Neutrophil (primary cell): ENCODE measurements around the gene GLT6D1.

Experiments
- H3K27ac ChIP-seq: fragments of 200-600 bp; sonication (generic); 2 replicates; pipeline ENCODE4 v1.5.1; 2016; ENCODE audit warnings: mild to moderate bottlenecking, moderate library complexity
- H3K27me3 ChIP-seq: fragments of 200-600 bp; sonication (generic); 2 replicates; pipeline ENCODE4 v1.6.0; 2016; ENCODE audit warnings: mild to moderate bottlenecking
- H3K36me3 ChIP-seq: fragments of 200-600 bp; sonication (generic); 2 replicates; pipeline ENCODE4 v1.5.1; 2017
- H3K4me1 ChIP-seq, 2 experiments: fragments of 200-600 bp in 1 of 2; sonication (generic) in 1 of 2; 1 replicate in 1 of 2; 2 replicates in 1 of 2; pipeline versions ENCODE4 v1.5.1 to v1.6.1; 2013 to 2016; ENCODE audit warnings: low read depth in 1 of 2, low read length in 1 of 2, mild to moderate bottlenecking in 1 of 2, moderate library complexity in 1 of 2; ENCODE audit not compliant: control insufficient read depth in 1 of 2, insufficient read depth in 1 of 2
- H3K4me3 ChIP-seq, 2 experiments: fragments of 200-600 bp in 1 of 2; sonication (generic) in 1 of 2; 1 replicate in 1 of 2; 2 replicates in 1 of 2; pipeline ENCODE4 v1.5.1; 2013 to 2016; ENCODE audit warnings: low read depth in 1 of 2, low read length in 1 of 2, mild to moderate bottlenecking in 1 of 2, moderate library complexity in 1 of 2
- H3K9me3 ChIP-seq: fragments of 200-600 bp; sonication (generic); 2 replicates; pipeline ENCODE4 v1.5.1; 2016
- TF ChIP-seq, protein P1 (sequence below): fragments of 200-600 bp; sonication (generic); IDR thresholded peaks from 2 replicates; pipeline ENCODE4 v1.5.1; 2016; ENCODE audit warnings: antibody characterized with exemption

Gene GLT6D1

DNA sequence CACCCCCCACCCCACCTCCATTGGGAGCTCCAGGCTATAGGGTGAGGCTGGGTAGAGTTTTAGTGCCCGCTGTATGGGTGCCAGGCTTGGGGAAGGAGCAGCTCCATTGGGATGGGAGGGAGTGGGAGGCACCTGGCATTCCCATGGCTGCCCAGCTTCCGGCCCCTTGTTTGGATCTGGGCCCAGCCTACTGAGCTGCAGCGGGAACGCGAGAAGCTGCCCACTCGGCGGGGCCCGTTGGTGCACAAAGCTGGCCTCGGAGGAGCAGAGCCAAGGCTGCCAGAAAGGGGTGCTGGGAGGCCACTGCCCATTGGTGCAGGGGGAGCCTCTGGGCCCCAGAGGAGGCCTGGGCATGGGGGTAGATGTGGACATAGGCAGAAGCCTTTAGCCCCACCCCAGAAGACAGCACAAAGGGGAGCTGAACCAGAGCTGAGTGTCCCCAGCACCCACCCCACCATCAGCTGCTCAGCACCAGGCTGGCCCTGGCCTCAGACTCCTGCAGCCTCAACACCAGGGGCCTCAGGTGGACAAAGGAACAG is 28.2 kb upstream of the GLT6D1 start:
- Histone ChIP-seq H3K27ac (no peak overlapping the region), H3K4me3 (no peak overlapping the region), H3K27me3 (no peaks in the 10 kb centered on the region), H3K9me3 (no peaks in the 10 kb centered on the region), H3K36me3 (no peaks in the 10 kb centered on the region), H3K4me1 (no peaks in the 10 kb centered on the region)
- TF ChIP-seq, protein P1, sequence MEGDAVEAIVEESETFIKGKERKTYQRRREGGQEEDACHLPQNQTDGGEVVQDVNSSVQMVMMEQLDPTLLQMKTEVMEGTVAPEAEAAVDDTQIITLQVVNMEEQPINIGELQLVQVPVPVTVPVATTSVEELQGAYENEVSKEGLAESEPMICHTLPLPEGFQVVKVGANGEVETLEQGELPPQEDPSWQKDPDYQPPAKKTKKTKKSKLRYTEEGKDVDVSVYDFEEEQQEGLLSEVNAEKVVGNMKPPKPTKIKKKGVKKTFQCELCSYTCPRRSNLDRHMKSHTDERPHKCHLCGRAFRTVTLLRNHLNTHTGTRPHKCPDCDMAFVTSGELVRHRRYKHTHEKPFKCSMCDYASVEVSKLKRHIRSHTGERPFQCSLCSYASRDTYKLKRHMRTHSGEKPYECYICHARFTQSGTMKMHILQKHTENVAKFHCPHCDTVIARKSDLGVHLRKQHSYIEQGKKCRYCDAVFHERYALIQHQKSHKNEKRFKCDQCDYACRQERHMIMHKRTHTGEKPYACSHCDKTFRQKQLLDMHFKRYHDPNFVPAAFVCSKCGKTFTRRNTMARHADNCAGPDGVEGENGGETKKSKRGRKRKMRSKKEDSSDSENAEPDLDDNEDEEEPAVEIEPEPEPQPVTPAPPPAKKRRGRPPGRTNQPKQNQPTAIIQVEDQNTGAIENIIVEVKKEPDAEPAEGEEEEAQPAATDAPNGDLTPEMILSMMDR, result no peak

DNA sequence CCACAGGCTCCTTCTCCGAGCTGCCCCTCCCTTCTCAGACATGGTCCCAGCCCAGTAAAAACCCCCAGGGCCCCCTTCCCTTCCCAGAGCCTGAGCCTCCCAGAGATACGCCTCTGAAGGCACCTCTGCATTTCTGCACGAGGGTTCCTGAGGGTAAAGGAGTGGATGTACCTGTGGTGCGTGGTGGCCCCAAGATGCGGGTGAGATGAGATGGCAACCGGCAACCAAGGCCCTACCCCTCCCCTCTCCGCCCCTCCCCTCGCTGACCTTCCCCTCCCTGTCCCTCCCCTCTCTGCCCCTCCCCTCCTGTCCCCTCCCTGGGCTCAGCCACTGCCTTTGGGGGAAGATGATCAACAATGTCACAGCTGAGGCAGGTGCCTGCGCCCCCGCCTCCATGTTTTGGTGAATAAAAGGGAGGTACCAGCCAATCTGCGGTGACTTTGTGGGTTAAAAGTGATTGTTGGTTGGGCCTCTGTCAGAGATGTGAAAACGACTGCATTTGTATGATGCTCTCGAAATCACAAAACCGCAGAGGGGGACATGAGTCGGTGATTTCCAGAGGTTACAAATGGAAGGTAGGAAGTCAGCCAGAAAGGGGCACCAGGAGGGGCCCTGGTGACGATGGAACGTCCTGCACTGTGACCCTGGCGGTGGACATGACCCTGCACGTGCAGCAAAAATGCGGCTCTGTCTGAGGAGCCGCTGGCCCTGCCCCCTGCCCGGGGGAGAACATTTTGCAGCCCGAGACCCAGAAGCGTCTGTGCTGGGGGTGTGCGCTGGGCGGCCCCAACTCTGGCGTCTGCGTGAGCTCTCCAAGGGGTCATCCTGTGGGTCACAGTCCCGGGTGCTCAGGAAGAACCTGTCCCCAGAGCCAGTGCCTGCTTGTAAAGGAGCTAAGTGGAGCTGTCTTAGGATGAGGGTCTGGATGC is 27.5 kb upstream of the GLT6D1 start:
- Histone ChIP-seq H3K36me3 (no peaks in the 10 kb centered on the region), H3K4me1 (no peaks in the 10 kb centered on the region), H3K27me3 (no peaks in the 10 kb centered on the region), H3K4me3 (no peak overlapping the region), H3K27ac (no peak overlapping the region), H3K9me3 (no peaks in the 10 kb centered on the region)
- TF ChIP-seq, protein P1, result no peak

DNA sequence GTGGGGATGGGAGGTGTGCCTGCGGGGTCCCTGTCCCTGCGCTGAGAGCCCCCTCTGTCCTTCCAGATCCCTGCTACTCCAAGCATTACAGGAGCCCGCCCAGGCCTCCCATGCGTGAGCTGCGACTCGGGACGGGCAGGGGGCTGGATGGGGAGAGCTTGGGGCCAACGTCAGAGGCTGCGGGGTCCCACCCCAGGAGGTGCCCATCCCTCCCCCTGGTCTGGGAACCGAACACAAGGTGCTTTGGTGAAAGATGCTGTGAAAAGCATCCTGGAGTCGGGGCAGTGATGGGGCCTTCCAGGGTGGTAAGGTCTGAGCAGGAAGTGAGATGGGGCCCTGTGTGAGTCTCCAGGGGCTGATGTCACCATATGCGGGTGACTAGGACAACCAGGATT is 26.5 kb upstream of the GLT6D1 start:
- no peaks in the 10 kb centered on the region for H3K9me3 ChIP-seq
- H3K27me3 ChIP-seq, result no peaks in the 10 kb centered on the region
- TF ChIP-seq, protein P1, result no peak
- H3K27ac ChIP-seq, result no peak overlapping the region
- H3K36me3 ChIP-seq, result no peaks in the 10 kb centered on the region
- no peaks in the 10 kb centered on the region for H3K4me1 ChIP-seq
- no peak overlapping the region for H3K4me3 ChIP-seq

DNA sequence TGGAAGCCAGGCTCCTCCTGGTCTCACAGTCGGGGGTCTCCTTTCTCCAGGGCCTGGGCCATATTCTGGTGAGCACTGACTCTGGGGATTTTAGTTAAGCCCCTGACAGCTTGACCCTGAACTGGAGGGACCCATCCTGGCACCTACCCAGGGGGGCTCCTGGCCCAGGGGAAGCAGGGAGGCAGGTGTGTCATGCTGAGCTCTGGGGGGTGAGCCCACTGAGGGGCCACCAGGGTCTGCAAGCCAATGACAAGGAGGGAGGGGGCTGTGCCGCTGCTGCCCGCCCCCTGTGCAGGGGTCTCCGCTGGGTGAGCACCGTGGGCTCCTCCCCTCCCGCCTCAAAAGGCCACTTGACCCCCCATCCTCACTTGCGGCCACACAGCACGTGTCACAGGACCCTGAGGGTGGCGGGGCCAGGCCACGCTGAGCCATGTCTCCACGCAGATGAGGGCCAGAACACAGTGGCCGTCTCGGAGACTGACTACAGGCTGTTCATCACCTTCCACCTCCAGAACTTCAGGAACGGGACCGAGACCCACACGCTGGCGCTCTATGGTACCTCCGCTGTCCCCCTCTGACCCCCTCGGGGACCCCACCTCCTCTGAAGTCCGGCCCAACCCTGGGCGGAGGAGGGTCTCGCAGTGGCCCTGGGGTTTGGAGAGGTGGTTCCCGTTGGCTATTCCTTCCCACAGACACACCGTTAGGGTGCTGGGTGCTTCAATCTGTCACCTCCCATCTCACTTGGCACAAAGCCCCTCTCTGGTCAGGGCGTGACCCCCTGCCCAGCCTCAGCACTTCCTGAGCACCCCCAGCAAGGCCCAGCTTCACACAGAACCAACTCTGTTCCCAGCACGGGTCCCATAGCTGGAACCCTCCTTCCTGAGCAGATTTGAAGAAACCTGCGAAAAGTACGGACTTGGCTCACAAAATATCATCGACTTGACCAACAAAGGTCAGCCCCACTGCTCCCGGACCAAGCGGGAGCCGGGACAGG is 25.8 kb upstream of the GLT6D1 start:
- no peak overlapping the region for H3K4me3 ChIP-seq
- TF ChIP-seq, protein P1, result no peak
- H3K4me1 ChIP-seq, result no peaks in the 10 kb centered on the region
- H3K9me3 ChIP-seq, result no peaks in the 10 kb centered on the region
- no peaks in the 10 kb centered on the region for H3K27me3 ChIP-seq
- no peak overlapping the region for H3K27ac ChIP-seq
- no peaks in the 10 kb centered on the region for H3K36me3 ChIP-seq

DNA sequence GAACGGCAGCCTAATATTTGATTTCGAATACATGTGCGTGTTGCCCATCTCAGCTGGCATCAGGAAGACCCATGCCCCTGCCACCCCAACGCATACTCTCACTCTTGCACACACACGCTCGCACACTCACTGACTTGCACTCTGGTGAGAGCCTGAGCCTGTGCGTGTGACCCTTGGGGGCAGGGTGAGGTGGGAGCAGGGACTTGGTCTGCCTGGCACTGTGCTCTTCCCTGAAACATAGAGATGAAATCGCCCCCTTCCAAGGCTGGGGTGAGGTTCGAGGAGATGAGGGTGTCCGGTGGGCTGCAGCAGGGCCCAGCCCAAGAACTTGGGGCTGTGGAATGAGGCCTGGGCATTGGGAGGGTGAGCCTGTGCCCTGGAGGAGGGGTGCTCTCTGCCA is 24.9 kb upstream of the GLT6D1 start:
- Histone ChIP-seq H3K9me3 (no peaks in the 10 kb centered on the region), H3K4me3 (no peak overlapping the region), H3K27ac (no peak overlapping the region), H3K36me3 (no peaks in the 10 kb centered on the region), H3K4me1 (no peaks in the 10 kb centered on the region), H3K27me3 (no peaks in the 10 kb centered on the region)
- TF ChIP-seq, protein P1, result no peak
